K562 (cell line): Measurements from ENCODE around the gene GLIPR2. TPM values are rescaled to one million over a fixed set of nuclear protein-coding genes. Genes with fewer than 3 reads are reported as not detected.

Experiments used
- ATAC-seq: fragments of 200-7000 bp; cut with Tn5 transposase; 3 replicates; pipeline ENCODE4 v1.9.1; 2020; ENCODE audit warnings: moderate library complexity
- BruUV-seq: library from RNA; stranded (reverse); fragments of 400-500 nt; replicated peaks from 2 replicates; lab custom pipeline; 2021; lab: Mats Ljungman, UMichigan
- CTCF ChIA-PET: fragments of 300-600 bp; formaldehyde crosslinking; extraction: SDS; loops from one replicate; lab custom pipeline; 2021; ENCODE audit warnings: low intra/inter-chr PET ratio; lab: Yijun Ruan, JAX
- POLR2A ChIA-PET: fragments of 300-600, 350-650 bp; sonication (Branson Sonifier 250); formaldehyde crosslinking; extraction: SDS; loops from one replicate; lab custom pipeline; 2021; ENCODE audit warnings: antibody characterized with exemption, inconsistent platforms; lab: Yijun Ruan, JAX
- DNase-seq, 4 experiments: peaks; one replicate each; pipeline versions ENCODE4 v3.0.0 to v3.0.0-alpha.2; 2011 to 2018; ENCODE audit warnings: low spot score in 3 of 4, mixed read lengths in 3 of 4; ENCODE audit errors: extremely low read depth in 1 of 4
- FAIRE-seq: peaks from 2 replicates; lab custom pipeline; 2011; peaks lifted over from hg19 to GRCh38; lab: Jason Lieb, UNC
- H2AFZ ChIP-seq: 2 replicates; pipeline ENCODE4 v1.6.0; 2011; ENCODE audit warnings: low read depth, low read length, control low read depth, inconsistent platforms
- H3K27ac ChIP-seq: fragments of 200-600 bp; 3 replicates; pipeline ENCODE4 v1.8.0; 2011; ENCODE audit warnings: low read depth, mild to moderate bottlenecking, control low read depth, inconsistent platforms, low read length, moderate library complexity, mixed read lengths; ENCODE audit errors: extremely low read depth
- H3K27me3 ChIP-seq, 2 experiments: fragments of 300-600 bp in 1 of 2; 2 replicates in 1 of 2; 3 replicates in 1 of 2; pipeline versions ENCODE4 v1.6.0 to v1.8.0; 2011; ENCODE audit warnings: inconsistent platforms in 2 of 2, low read length in 2 of 2, mild to moderate bottlenecking in 1 of 2, mixed read lengths in 1 of 2, moderate library complexity in 1 of 2; ENCODE audit not compliant: control insufficient read depth in 2 of 2, insufficient read depth in 2 of 2
- H3K36me3 ChIP-seq: fragments of 300-600 bp; 3 replicates; pipeline ENCODE4 v1.8.0; 2011; ENCODE audit warnings: mild to moderate bottlenecking, low read length, inconsistent platforms; ENCODE audit not compliant: control insufficient read depth, insufficient read depth
- H3K4me1 ChIP-seq, 2 experiments: fragments of 200-600 bp in 1 of 2; replicated peaks in 1 of 2; 2 replicates in 1 of 2; 3 replicates in 1 of 2; pipeline versions ENCODE4 v1.5.1 to v1.8.0; 2011; ENCODE audit warnings: inconsistent platforms in 2 of 2, low read length in 2 of 2, mild to moderate bottlenecking in 1 of 2, mixed read lengths in 1 of 2, moderate library complexity in 1 of 2; ENCODE audit not compliant: control insufficient read depth in 2 of 2, insufficient read depth in 2 of 2
- H3K4me2 ChIP-seq: 2 replicates; pipeline ENCODE4 v1.6.1; 2011; ENCODE audit warnings: low read length, control low read depth, inconsistent platforms, mixed read lengths; ENCODE audit not compliant: insufficient read depth
- H3K4me3 ChIP-seq: fragments of 200-600 bp; sonication (generic), shearing (Covaris generic); 2 replicates; pipeline ENCODE4 v1.5.1; 2016; ENCODE audit warnings: control low read depth, inconsistent platforms
- H3K79me2 ChIP-seq: fragments of 200-600 bp; 3 replicates; pipeline ENCODE4 v1.8.0; 2011; ENCODE audit warnings: low read length, inconsistent platforms; ENCODE audit not compliant: control insufficient read depth, insufficient read depth
- H3K9ac ChIP-seq, 2 experiments: 2 replicates each; pipeline versions ENCODE4 v1.6.0 to v1.6.1; 2011; ENCODE audit warnings: low read depth in 2 of 2, low read length in 2 of 2, control low read depth in 1 of 2, inconsistent platforms in 1 of 2, mild to moderate bottlenecking in 1 of 2, mixed read lengths in 1 of 2; ENCODE audit not compliant: insufficient read depth in 1 of 2
- H3K9me1 ChIP-seq: one replicate; pipeline ENCODE4 v1.6.0; 2011; ENCODE audit warnings: inconsistent platforms, mild to moderate bottlenecking, low read length, moderate library complexity; ENCODE audit not compliant: control insufficient read depth, insufficient read depth
- H3K9me3 ChIP-seq: replicated peaks from 2 replicates; pipeline ENCODE4 v1.5.1; 2011; ENCODE audit warnings: low read depth, low read length, inconsistent platforms; ENCODE audit not compliant: control insufficient read depth, insufficient read depth
- H4K20me1 ChIP-seq: replicated peaks from 2 replicates; pipeline ENCODE4 v1.6.1; 2011; ENCODE audit warnings: low read length, inconsistent platforms, mixed read lengths; ENCODE audit not compliant: control insufficient read depth, insufficient read depth
- BCL6 ChIP-seq: fragments of 250-450 bp; sonication (Bioruptor Pico); IDR thresholded peaks from 2 replicates; pipeline ENCODE4 v1.4.0; 2020
- GABPB2 ChIP-seq: fragments of 250-450 bp; sonication (Bioruptor Pico); conservative IDR thresholded peaks from 2 replicates; pipeline ENCODE4 v1.5.1; 2021; ENCODE audit warnings: mild to moderate bottlenecking
- JUN ChIP-seq, 2 experiments: sonication (generic) in 1 of 2; formaldehyde crosslinking in 1 of 2; IDR thresholded peaks; 2 replicates each; pipeline versions ENCODE4 v1.6.1 to v1.8.0; 2012 to 2022; ENCODE audit warnings: borderline replicate concordance in 2 of 2, mild to moderate bottlenecking in 2 of 2, improper control_type of control experiment in 1 of 2, low read depth in 1 of 2, low read length in 1 of 2, missing genetic modification reagents in 1 of 2
- LEF1 ChIP-seq: fragments of 450-650 bp; IDR thresholded peaks from 2 replicates; pipeline ENCODE4 v1.6.1; 2016; ENCODE audit warnings: mild to moderate bottlenecking
- MTA1 ChIP-seq: fragments of 450-650 bp; IDR thresholded peaks from 2 replicates; pipeline ENCODE4 v1.6.1; 2017; ENCODE audit warnings: borderline replicate concordance
- RB1 ChIP-seq: fragments of 450-650 bp; IDR thresholded peaks from 2 replicates; pipeline ENCODE4 v1.6.1; 2017; ENCODE audit warnings: low read depth, mild to moderate bottlenecking
- SIRT6 ChIP-seq: IDR thresholded peaks from one replicate; pipeline ENCODE4 v1.6.1; 2012; ENCODE audit warnings: low read depth, mild to moderate bottlenecking, control low read depth, inconsistent platforms, low read length, moderate library complexity
- SNIP1 ChIP-seq: fragments of 450-650 bp; IDR thresholded peaks from 2 replicates; pipeline ENCODE4 v1.7.1; 2017; ENCODE audit warnings: low read depth, mild to moderate bottlenecking
- TAF7 ChIP-seq: fragments of 450-650 bp; IDR thresholded peaks from 2 replicates; pipeline ENCODE4 v1.6.1; 2016; ENCODE audit warnings: missing genetic modification characterization, missing compliant biosample characterization
- ZNF561 ChIP-seq: fragments of 450-650 bp; formaldehyde crosslinking; conservative IDR thresholded peaks from 2 replicates; pipeline ENCODE4 v1.4.0; 2020; ENCODE audit warnings: mild to moderate bottlenecking, moderate library complexity
- WGBS: fragments of 100-300 bp; shearing (Covaris generic); methylation state at CpG from one replicate; pipeline ENCODE4 v1.1.6; 2016; ENCODE audit warnings: low coverage, mixed read lengths; ENCODE audit not compliant: insufficient coverage; ENCODE audit errors: missing lambda C conversion rate; 5-methylcytosine and 5-hydroxymethylcytosine counted together
- in situ Hi-C: fragments of 300-500 bp; cut with MboI; formaldehyde crosslinking; loops from 4 replicates; pipeline ENCODE4 v1.15.0; 2018; ENCODE audit warnings: inconsistent platforms, mixed read lengths
- intact Hi-C: fragments of 100-400 bp; cut with micrococcal nuclease; formaldehyde crosslinking; loops from 2 replicates; pipeline ENCODE4 v1.14.2; 2022
- polyA plus RNA-seq, 8 experiments: library from polyadenylated mRNA; depleted of rRNA in 4 of 8; stranded (reverse) in 5 of 8; unstranded in 3 of 8; fragments of >200 nt; fragmentation: Nextera tagmentation in 2 of 8; fragmentation: Illumina TruSeq in 1 of 8; extraction: Ambion mirVana in 2 of 8; extraction: Trizol in 1 of 8; gene quantifications; 2 replicates each; pipeline versions ENCODE4 v1.2.1 to v1.2.3, GENCODE V29; 2011 to 2014; ENCODE audit warnings: inconsistent platforms in 1 of 8, missing spikeins in 1 of 8
- total RNA-seq, 7 experiments: library from RNA; depleted of rRNA in 6 of 7; stranded (reverse); fragments of >200 nt in 6 of 7; fragmentation: Illumina TruSeq in 2 of 7; extraction: Trizol in 2 of 7; gene quantifications; 2 replicates each; pipeline versions ENCODE4 v1.2.1 to v1.2.3, GENCODE V29; 2011 to 2021; ENCODE audit warnings: low replicate concordance in 1 of 7
- TF ChIP-seq, protein P1 (sequence below): sonication (generic); IDR thresholded peaks from 2 replicates; pipeline ENCODE4 v1.6.1; 2016
- TF ChIP-seq, protein P2 (sequence below): fragments of 450-650 bp; formaldehyde crosslinking; IDR thresholded peaks from 2 replicates; pipeline ENCODE4 v1.4.0; 2022; ENCODE audit warnings: missing genetic modification characterization
- TF ChIP-seq, protein P3 (sequence below): fragments of 250-450 bp; sonication (Bioruptor Pico); IDR thresholded peaks from 2 replicates; pipeline ENCODE4 v1.9.0; 2021; ENCODE audit warnings: mild to moderate bottlenecking

GLIPR2 gene
- total and polyA plus RNA-seq, 9 of the 15 experiments (the other 6 are each of a cell fraction or from before 2014, with no cell fraction given): 1.4 to 8.8 (median 2.9) TPM

DNA sequence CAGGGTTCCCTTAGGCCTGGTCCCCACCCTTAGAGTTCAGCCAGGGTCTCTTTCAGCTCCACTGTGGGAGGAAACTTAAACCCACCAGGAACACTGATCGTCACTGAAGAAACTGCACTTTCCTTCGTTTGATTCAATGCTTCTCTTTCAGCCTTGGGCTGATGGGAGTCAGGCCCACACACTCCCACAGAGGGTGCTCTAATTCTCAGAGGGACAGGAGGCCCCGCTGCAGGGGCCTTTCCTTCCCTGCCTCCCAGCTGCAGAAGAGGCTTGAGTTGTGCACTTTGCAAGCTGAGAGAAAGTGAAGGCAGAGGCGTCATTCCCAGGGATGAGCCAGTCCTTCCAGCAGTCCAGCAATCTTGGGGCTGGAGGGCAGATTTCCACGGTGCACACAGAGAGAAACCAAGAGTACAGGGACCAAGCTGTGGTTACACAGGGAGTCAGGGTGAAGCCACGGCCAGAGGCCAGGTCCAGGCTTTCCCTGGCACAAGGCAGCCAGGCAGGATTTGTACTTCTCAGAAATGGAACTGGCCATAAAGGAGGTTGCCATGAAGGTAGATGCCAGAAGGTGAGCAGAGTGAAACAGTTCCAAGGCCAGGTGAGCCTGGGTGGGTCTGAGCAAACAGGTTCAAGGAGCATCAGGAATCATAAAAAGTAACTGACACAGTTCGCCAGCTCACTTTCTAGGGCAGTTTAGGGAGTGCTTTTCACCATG, 10.4 kb upstream of the GLIPR2 start:
- TF ChIP-seq RB1 (no peak), TAF7 (no peak), GABPB2 (CRISPR knock-in tag) (no peak), SIRT6 (no peak), MTA1 (no peak), JUN (IDR thresholded peaks at IDR 0.05; ENCODE audit: borderline replicate concordance, low read depth, low read length) (no peak), JUN (CRISPR knock-in tag; IDR thresholded peaks at IDR 0.05; ENCODE audit: borderline replicate concordance) (no peak), LEF1 (no peak), BCL6 (CRISPR knock-in tag) (no peak), SNIP1 (no peak), ZNF561 (CRISPR knock-in tag) (no peak)
- TF ChIP-seq, protein P1, sequence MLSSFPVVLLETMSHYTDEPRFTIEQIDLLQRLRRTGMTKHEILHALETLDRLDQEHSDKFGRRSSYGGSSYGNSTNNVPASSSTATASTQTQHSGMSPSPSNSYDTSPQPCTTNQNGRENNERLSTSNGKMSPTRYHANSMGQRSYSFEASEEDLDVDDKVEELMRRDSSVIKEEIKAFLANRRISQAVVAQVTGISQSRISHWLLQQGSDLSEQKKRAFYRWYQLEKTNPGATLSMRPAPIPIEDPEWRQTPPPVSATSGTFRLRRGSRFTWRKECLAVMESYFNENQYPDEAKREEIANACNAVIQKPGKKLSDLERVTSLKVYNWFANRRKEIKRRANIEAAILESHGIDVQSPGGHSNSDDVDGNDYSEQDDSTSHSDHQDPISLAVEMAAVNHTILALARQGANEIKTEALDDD: no peak
- TF ChIP-seq, protein P2, sequence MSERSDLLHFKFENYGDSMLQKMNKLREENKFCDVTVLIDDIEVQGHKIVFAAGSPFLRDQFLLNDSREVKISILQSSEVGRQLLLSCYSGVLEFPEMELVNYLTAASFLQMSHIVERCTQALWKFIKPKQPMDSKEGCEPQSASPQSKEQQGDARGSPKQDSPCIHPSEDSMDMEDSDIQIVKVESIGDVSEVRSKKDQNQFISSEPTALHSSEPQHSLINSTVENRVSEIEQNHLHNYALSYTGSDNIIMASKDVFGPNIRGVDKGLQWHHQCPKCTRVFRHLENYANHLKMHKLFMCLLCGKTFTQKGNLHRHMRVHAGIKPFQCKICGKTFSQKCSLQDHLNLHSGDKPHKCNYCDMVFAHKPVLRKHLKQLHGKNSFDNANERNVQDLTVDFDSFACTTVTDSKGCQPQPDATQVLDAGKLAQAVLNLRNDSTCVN (CRISPR knock-in tag): no peak
- TF ChIP-seq, protein P3, sequence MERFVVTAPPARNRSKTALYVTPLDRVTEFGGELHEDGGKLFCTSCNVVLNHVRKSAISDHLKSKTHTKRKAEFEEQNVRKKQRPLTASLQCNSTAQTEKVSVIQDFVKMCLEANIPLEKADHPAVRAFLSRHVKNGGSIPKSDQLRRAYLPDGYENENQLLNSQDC (CRISPR knock-in tag): no peak
- TF ChIP-seq, all 486 proteins: peak for 0
- H3K4me2 ChIP-seq: no peak overlapping the region
- no TSS peak for BruUV-seq
- ChIA-PET CTCF (no interaction called here), POLR2A (interaction anchor here (0.6 kb wide), 1 partner anchor 12 kb away, joined by 3 read pairs; no protein-coding TSS in a partner anchor)
- H3K9ac ChIP-seq: peak overlapping the region in 1 of 2 experiments; percentile 52; a peak in 2 of 4 replicates
- no peak overlapping the region for H3K4me3 ChIP-seq
- DNase-seq (no peak), FAIRE-seq (no peak), ATAC-seq (peak; percentile 66)
- H3K4me1 ChIP-seq: no peaks in the 10 kb centered on the region; a peak in 2 of 5 replicates
- H4K20me1 ChIP-seq: no peaks in the 10 kb centered on the region
- 37% methylated on average over 4 of the region's 7 CpGs for WGBS
- intact Hi-C loops: no loop called here
- no peak overlapping the region for H3K27ac ChIP-seq
- H3K9me1 ChIP-seq: no peaks in the 10 kb centered on the region
- H3K79me2 ChIP-seq: no peaks in the 10 kb centered on the region
- H3K9me3 ChIP-seq: no peaks in the 10 kb centered on the region
- H3K27me3 ChIP-seq: peaks cover 0 to 8% of the 10 kb centered on the region in 2 experiments; a peak in 3 of 5 replicates
- in situ Hi-C loops: no loop called here
- peak overlapping the region; percentile 39; the same call in 1 of the 2 replicates for H2AFZ ChIP-seq
- no peaks in the 10 kb centered on the region for H3K36me3 ChIP-seq
